SK-N-SH treated with all-trans-retinoic acid at 6 μM for 48 hours (cell line): ENCODE measurements around the gene HTR1D.

Experiments
- BACH2 ChIP-seq: fragments of 250-450 bp; sonication (Bioruptor Pico); IDR thresholded peaks from 2 replicates; pipeline ENCODE4 v1.9.0; 2021; ENCODE audit warnings: mild to moderate bottlenecking, borderline replicate concordance
- CREB5 ChIP-seq: fragments of 250-450 bp; sonication (Bioruptor Pico); IDR thresholded peaks from 2 replicates; pipeline ENCODE4 v1.5.1; 2020; ENCODE audit warnings: low read depth, mild to moderate bottlenecking, moderate library complexity
- PATZ1 ChIP-seq: fragments of 250-450 bp; sonication (Bioruptor Pico); IDR thresholded peaks from 2 replicates; pipeline ENCODE4 v1.8.0; 2020; ENCODE audit warnings: mild to moderate bottlenecking, moderate library complexity, borderline replicate concordance

GRCh38 chr1:23249787-23250454 lies 32.6 kb upstream of the HTR1D start:
- TF ChIP-seq BACH2 (CRISPR knock-in tag) (no peak), CREB5 (CRISPR knock-in tag) (no peak), PATZ1 (CRISPR knock-in tag) (no peak)
